HG03571 (cell line): Measurements from ENCODE around the gene LRRC4B.

Source experiments
- ATAC-seq: cut with Tn5 transposase; IDR thresholded peaks from one replicate; pipeline ENCODE4 v1.9.1; 2021; ENCODE audit not compliant: unreplicated experiment

Gene LRRC4B

GRCh38 chr19:50554212-50554611, 14.0 kb downstream of the LRRC4B start:
- ATAC-seq: no peak

- ATAC-seq: no peak
Observed at GRCh38 chr19:50553134-50553703, 15.0 kb downstream of the LRRC4B start.

GRCh38 chr19:50552540-50552939, 15.7 kb downstream of the LRRC4B start:
- no peak for ATAC-seq

GRCh38 chr19:50551715-50552187, 16.5 kb downstream of the LRRC4B start:
- ATAC-seq: no peak

GRCh38 chr19:50551034-50551714, 17.1 kb downstream of the LRRC4B start:
- ATAC-seq: no peak

GRCh38 chr19:50550594-50550966, 17.7 kb downstream of the LRRC4B start:
- no peak for ATAC-seq

- no peak for ATAC-seq
Observed at GRCh38 chr19:50549927-50550593, 18.2 kb downstream of the LRRC4B start.

- ATAC-seq: no peak
Observed at GRCh38 chr19:50549059-50549926, 18.9 kb downstream of the LRRC4B start.

- ATAC-seq: no peak
Observed at GRCh38 chr19:50548191-50549058, 19.8 kb downstream of the LRRC4B start.

- ATAC-seq: no peak
Observed at GRCh38 chr19:50547385-50548190, 20.6 kb downstream of the LRRC4B start.

GRCh38 chr19:50546527-50547221, 21.6 kb downstream of the LRRC4B start:
- no peak for ATAC-seq

GRCh38 chr19:50542943-50543342, 25.3 kb downstream of the LRRC4B start:
- ATAC-seq: no peak

GRCh38 chr19:50537769-50538230, 30.4 kb downstream of the LRRC4B start:
- no peak for ATAC-seq

- ATAC-seq: no peak
Observed at GRCh38 chr19:50537306-50537685, 30.9 kb downstream of the LRRC4B start.

- ATAC-seq: no peak
Observed at GRCh38 chr19:50536662-50537305, 31.5 kb downstream of the LRRC4B start.

GRCh38 chr19:50535672-50536187, 32.5 kb downstream of the LRRC4B start:
- no peak for ATAC-seq

GRCh38 chr19:50534478-50534877, 33.8 kb downstream of the LRRC4B start:
- no peak for ATAC-seq

GRCh38 chr19:50532952-50533351, 35.3 kb downstream of the LRRC4B start:
- ATAC-seq: no peak
